Measurements from ENCODE around the gene TMEM53. TPM values are rescaled to one million over a fixed set of nuclear protein-coding genes. Genes with fewer than 3 reads are reported as not detected.

TMEM53 gene
- total and polyA plus RNA-seq, 2 donors (not counting 3 experiments of a cell fraction or from before 2014, with no cell fraction given), result 5.3 to 16.5 TPM

- Histone ChIP-seq H3K79me2 (ENCODE audit: control insufficient read depth, insufficient read depth, low read length) (no peaks in the 10 kb centered on the region), H2AFZ (ENCODE audit: low read depth, low read length) (no peak overlapping the region), H3K36me3 (ENCODE audit: control insufficient read depth in 2 of 2, extremely low read depth in 1 of 2, insufficient read depth in 2 of 2, low read length in 2 of 2) (peaks cover 4 to 45% of the 10 kb centered on the region in 2 experiments), H3K9me3 (replicated peaks; ENCODE audit: control insufficient read depth, insufficient read depth, low read length) (no peaks in the 10 kb centered on the region), H3K9ac (replicated peaks; ENCODE audit: extremely low read depth, insufficient read depth, low read length) (no peak overlapping the region), H4K20me1 (replicated peaks; ENCODE audit: control insufficient read depth, extremely low read depth, insufficient read depth, low read length) (no peaks in the 10 kb centered on the region), H3K27ac (ENCODE audit: insufficient read depth, low read depth, low read length) (no peak overlapping the region), H3K4me2 (ENCODE audit: insufficient read depth, low read length) (no peak overlapping the region), H3K27me3 (ENCODE audit: control insufficient read depth in 2 of 2, insufficient read depth in 2 of 2, low read length in 2 of 2) (no peaks in the 10 kb centered on the region), H3K4me3 (replicated peaks in 1 of 3; ENCODE audit: insufficient read depth in 1 of 3, low read depth in 1 of 3, low read length in 3 of 3) (no peak overlapping the region), H3K4me1 (ENCODE audit: control insufficient read depth, extremely low read depth, insufficient read depth, low read length) (no peaks in the 10 kb centered on the region), H3K9me1 (replicated peaks; ENCODE audit: control insufficient read depth, extremely low read depth, insufficient read depth, low read length) (no peaks in the 10 kb centered on the region)
- BruUV-seq (replicated peaks), result no TSS peak
- ChIA-PET POLR2A (no interaction called here), CTCF (interaction anchor here (6.1 kb wide), 1 partner anchor 8 kb away, joined by 48 read pairs; no protein-coding TSS in a partner anchor)
- FAIRE-seq, result no peak
- dilution Hi-C loops (cut with MboI; ENCODE audit: extremely low pct_ligation_motif_present, low sequenced_read_pairs), result no loop called here
- TF ChIP-seq POLR2A (IDR thresholded peaks at IDR 0.05; ENCODE audit: low read depth, low read length) (no peak), JUN (IDR thresholded peaks at IDR 0.05; ENCODE audit: borderline replicate concordance, insufficient read depth, insufficient read length, low read depth) (no peak), GATA2 (IDR thresholded peaks at IDR 0.05; ENCODE audit: insufficient read depth, insufficient read length, low read depth, low read length) (no peak), CTCF (IDR thresholded peaks at IDR 0.05; ENCODE audit: extremely low read depth in 1 of 2, insufficient read depth in 1 of 2, low read depth in 1 of 2, low read length in 2 of 2) (no peak), FOS (IDR thresholded peaks at IDR 0.05; ENCODE audit: borderline replicate concordance, insufficient read depth, low read length) (no peak), EZH2 (IDR thresholded peaks at IDR 0.05; ENCODE audit: borderline replicate concordance, low read depth, low read length, severe bottlenecking) (no peak), POLR2AphosphoS5 (IDR thresholded peaks at IDR 0.05; ENCODE audit: insufficient read depth, low read depth, low read length) (no peak), MYC (IDR thresholded peaks at IDR 0.05; ENCODE audit: low read depth, low read length) (no peak), MAX (IDR thresholded peaks at IDR 0.05; ENCODE audit: insufficient read depth, insufficient read length) (no peak)
- no peak for DNase-seq (ENCODE audit: low read depth, low spot score)
- intact Hi-C loops (cut with micrococcal nuclease), result no loop called here
Measured at GRCh38 chr1:44643721-44644334, 30.5 kb downstream of the TMEM53 start.

All from endothelial cell of umbilical vein (primary cell).